GM23338 (cell line): ENCODE data around the gene CEMIP2. TPM values are rescaled to one million over a fixed set of nuclear protein-coding genes. Genes with fewer than 3 reads are reported as not detected.

ENCODE experiments used
- ATAC-seq: fragments of 200-7000 bp; cut with Tn5 transposase; 3 replicates; pipeline ENCODE4 v1.9.1; 2020
- DNase-seq: peaks from one replicate; pipeline ENCODE4 v3.0.0-alpha.2; 2015; ENCODE audit warnings: low spot score
- H2AFZ ChIP-seq: fragments of 200-600 bp; sonication (generic); 2 replicates; pipeline ENCODE4 v1.8.0; 2016; ENCODE audit warnings: antibody characterized with exemption, mild to moderate bottlenecking, moderate library complexity
- H3F3A ChIP-seq: fragments of 200-600 bp; sonication (generic); replicated peaks from 2 replicates; pipeline ENCODE4 v1.8.0; 2017; ENCODE audit warnings: antibody characterized with exemption, mixed run types, low read depth
- H3K27ac ChIP-seq: fragments of 200-600 bp; sonication (generic); 2 replicates; pipeline ENCODE4 v1.6.1; 2016; ENCODE audit warnings: low read depth
- H3K27me3 ChIP-seq: fragments of 200-600 bp; sonication (generic); 2 replicates; pipeline ENCODE4 v1.8.0; 2016; ENCODE audit warnings: mild to moderate bottlenecking, mixed run types, moderate library complexity; ENCODE audit not compliant: insufficient read depth
- H3K36me3 ChIP-seq: fragments of 200-600 bp; sonication (generic); 2 replicates; pipeline ENCODE4 v1.8.0; 2016; ENCODE audit warnings: mild to moderate bottlenecking; ENCODE audit not compliant: insufficient read depth
- H3K4me1 ChIP-seq: fragments of 200-600 bp; sonication (generic); 2 replicates; pipeline ENCODE4 v1.8.0; 2016; ENCODE audit warnings: mild to moderate bottlenecking, moderate library complexity; ENCODE audit not compliant: insufficient read depth
- H3K4me2 ChIP-seq: fragments of 200-600 bp; sonication (generic); 2 replicates; pipeline ENCODE4 v1.7.1; 2017; ENCODE audit warnings: mixed run types
- H3K4me3 ChIP-seq: fragments of 200-600 bp; sonication (generic); 2 replicates; pipeline ENCODE4 v1.6.1; 2016; ENCODE audit warnings: mixed run types
- H3K79me2 ChIP-seq: fragments of 200-600 bp; sonication (generic); replicated peaks from 2 replicates; pipeline ENCODE4 v1.8.0; 2017; ENCODE audit warnings: mild to moderate bottlenecking; ENCODE audit not compliant: insufficient read depth
- H3K9me2 ChIP-seq: fragments of 200-600 bp; sonication (generic); 2 replicates; pipeline ENCODE4 v1.8.0; 2017; ENCODE audit not compliant: insufficient read depth
- H4K20me1 ChIP-seq: fragments of 200-600 bp; sonication (generic); replicated peaks from 2 replicates; pipeline ENCODE4 v1.8.0; 2017; ENCODE audit warnings: mild to moderate bottlenecking; ENCODE audit not compliant: insufficient read depth
- H3K27ac Mint-ChIP-seq: 2 replicates; pipeline ENCODE4 v1.8.0; 2020; ENCODE audit warnings: inconsistent platforms, mild to moderate bottlenecking, moderate library complexity, mixed read lengths
- H3K27me3 Mint-ChIP-seq: 3 replicates; pipeline ENCODE4 v1.8.0; 2022; ENCODE audit warnings: low read depth, mild to moderate bottlenecking, moderate library complexity, mixed read lengths, inconsistent platforms; ENCODE audit not compliant: insufficient read depth, poor library complexity
- H3K36me3 Mint-ChIP-seq: 3 replicates; pipeline ENCODE4 v1.8.0; 2021; ENCODE audit warnings: low read depth, mild to moderate bottlenecking, inconsistent platforms, moderate library complexity, mixed read lengths
- H3K4me1 Mint-ChIP-seq: 3 replicates; pipeline ENCODE4 v1.8.0; 2020; ENCODE audit warnings: mild to moderate bottlenecking, inconsistent platforms, mixed read lengths
- H3K4me3 Mint-ChIP-seq: 3 replicates; pipeline ENCODE4 v1.8.0; 2021; ENCODE audit warnings: moderate library complexity, mild to moderate bottlenecking, inconsistent platforms, mixed read lengths
- H3K9me3 Mint-ChIP-seq: 3 replicates; pipeline ENCODE4 v1.8.0; 2020; ENCODE audit warnings: moderate library complexity, mild to moderate bottlenecking, inconsistent platforms, mixed read lengths
- CREB1 ChIP-seq: fragments of 250-450 bp; sonication (Bioruptor Pico); IDR thresholded peaks from 2 replicates; pipeline ENCODE4 v1.5.0; 2020; ENCODE audit warnings: low read depth, mild to moderate bottlenecking, moderate library complexity
- EZH2 ChIP-seq: fragments of 200-600 bp; sonication (generic); IDR thresholded peaks from one replicate; pipeline ENCODE4 v1.8.0; 2017; ENCODE audit warnings: antibody characterized with exemption, mild to moderate bottlenecking, low read depth; ENCODE audit not compliant: unreplicated experiment
- EZH2phosphoT487 ChIP-seq: fragments of 200-600 bp; sonication (generic); IDR thresholded peaks from one replicate; pipeline ENCODE4 v1.8.1; 2018; ENCODE audit warnings: antibody characterized with exemption; ENCODE audit not compliant: unreplicated experiment
- JUNB ChIP-seq: IDR thresholded peaks from one replicate; pipeline ENCODE4 v1.6.1; 2016; ENCODE audit warnings: antibody characterized with exemption; ENCODE audit not compliant: unreplicated experiment
- NANOG ChIP-seq: IDR thresholded peaks from 2 replicates; pipeline ENCODE4 v1.6.1; 2016; ENCODE audit warnings: antibody characterized with exemption, borderline replicate concordance
- POLR2AphosphoS5 ChIP-seq: IDR thresholded peaks from 2 replicates; pipeline ENCODE4 v1.6.1; 2016; ENCODE audit warnings: antibody characterized with exemption, low read depth
- STAT1 ChIP-seq: IDR thresholded peaks from one replicate; pipeline ENCODE4 v1.6.1; 2016; ENCODE audit warnings: antibody characterized with exemption; ENCODE audit not compliant: unreplicated experiment
- ZNF114 ChIP-seq: fragments of 250-450 bp; sonication (Bioruptor Pico); IDR thresholded peaks from 2 replicates; pipeline ENCODE4 v1.5.0; 2020; ENCODE audit warnings: mild to moderate bottlenecking, moderate library complexity
- ZNF331 ChIP-seq: fragments of 250-450 bp; sonication (Bioruptor Pico); IDR thresholded peaks from 2 replicates; pipeline ENCODE4 v1.5.0; 2020; ENCODE audit warnings: low read depth, mild to moderate bottlenecking, moderate library complexity
- polyA plus RNA-seq: library from polyadenylated mRNA; unstranded; fragments of >200 nt; fragmentation: Nextera tagmentation; extraction: Ambion mirVana; gene quantifications from 2 replicates; pipeline ENCODE4 v1.2.1, GENCODE V29; 2016
- total RNA-seq: library from RNA; depleted of rRNA; stranded (reverse); fragments of >200 nt; shearing (Covaris generic); gene quantifications from 2 replicates; pipeline ENCODE4 v1.2.3, GENCODE V29; 2014
- TF ChIP-seq, protein P1 (sequence below): IDR thresholded peaks from 2 replicates; pipeline ENCODE4 v1.6.1; 2016; ENCODE audit warnings: antibody characterized with exemption
- TF ChIP-seq, protein P2 (sequence below), 2 experiments: fragments of 200-600 bp in 1 of 2; sonication (generic) in 1 of 2; conservative IDR thresholded peaks; 2 replicates each; pipeline versions ENCODE4 v1.5.1 to v1.6.1; 2016 to 2017; ENCODE audit warnings: antibody characterized with exemption in 2 of 2, low read depth in 2 of 2, mild to moderate bottlenecking in 2 of 2, moderate library complexity in 1 of 2
- TF ChIP-seq, protein P3 (sequence below): IDR thresholded peaks from one replicate; pipeline ENCODE4 v1.6.1; 2018; ENCODE audit warnings: antibody characterized with exemption; ENCODE audit not compliant: unreplicated experiment

Gene CEMIP2
- total and polyA plus RNA-seq, 2 experiments from 2014 or later, result 23.0 to 76.7 TPM

DNA sequence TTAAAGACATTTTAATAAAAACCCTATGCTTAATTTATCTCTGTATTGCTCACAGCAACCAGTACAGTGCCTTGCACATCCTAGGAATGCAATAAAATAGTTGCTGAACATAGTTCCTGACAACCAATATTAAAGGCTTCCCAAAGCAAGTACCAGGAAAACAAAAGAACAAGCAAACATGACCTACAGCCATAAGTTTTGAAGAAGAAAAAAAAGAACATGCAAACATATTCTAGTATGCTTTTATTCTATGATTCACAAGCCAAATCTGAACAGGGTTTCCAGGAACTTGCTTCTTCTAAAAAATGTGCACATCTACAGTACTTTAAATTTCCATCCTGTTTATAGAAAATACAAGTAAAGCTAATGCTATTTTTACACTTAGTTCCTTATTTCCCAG lies 4.5 kb downstream of the CEMIP2 start (continued):
- TF ChIP-seq JUNB, result no peak
- no peak for TF ChIP-seq POLR2AphosphoS5
- TF ChIP-seq STAT1, result no peak
- TF ChIP-seq, protein P1, sequence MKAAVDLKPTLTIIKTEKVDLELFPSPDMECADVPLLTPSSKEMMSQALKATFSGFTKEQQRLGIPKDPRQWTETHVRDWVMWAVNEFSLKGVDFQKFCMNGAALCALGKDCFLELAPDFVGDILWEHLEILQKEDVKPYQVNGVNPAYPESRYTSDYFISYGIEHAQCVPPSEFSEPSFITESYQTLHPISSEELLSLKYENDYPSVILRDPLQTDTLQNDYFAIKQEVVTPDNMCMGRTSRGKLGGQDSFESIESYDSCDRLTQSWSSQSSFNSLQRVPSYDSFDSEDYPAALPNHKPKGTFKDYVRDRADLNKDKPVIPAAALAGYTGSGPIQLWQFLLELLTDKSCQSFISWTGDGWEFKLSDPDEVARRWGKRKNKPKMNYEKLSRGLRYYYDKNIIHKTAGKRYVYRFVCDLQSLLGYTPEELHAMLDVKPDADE, result no peak
- no peak for TF ChIP-seq ZNF114
- TF ChIP-seq CREB1 (CRISPR knock-in tag), result no peak
- no peak for TF ChIP-seq EZH2

- peaks cover 10% of the 10 kb centered on the region for H3K27me3 Mint-ChIP-seq
- Histone ChIP-seq H3K79me2 (peaks cover 87% of the 10 kb centered on the region), H3F3A (no peaks in the 10 kb centered on the region), H3K4me1 (peaks cover 83% of the 10 kb centered on the region), H2AFZ (no peak overlapping the region), H3K36me3 (no peaks in the 10 kb centered on the region), H3K9me2 (no peaks in the 10 kb centered on the region), H3K4me3 (no peak overlapping the region), H3K27ac (no peak overlapping the region), H3K27me3 (no peaks in the 10 kb centered on the region), H4K20me1 (peaks cover 29% of the 10 kb centered on the region), H3K4me2 (0 out of 2 replicates have a peak overlapping the region, but pooled peaks have one; percentile 99)
- ATAC-seq (no peak), DNase-seq (no peak)
- no peaks in the 10 kb centered on the region for H3K36me3 Mint-ChIP-seq
- H3K4me1 Mint-ChIP-seq, result peaks cover 73% of the 10 kb centered on the region
- no peak overlapping the region for H3K4me3 Mint-ChIP-seq
- no peak overlapping the region for H3K27ac Mint-ChIP-seq
- no peaks in the 10 kb centered on the region for H3K9me3 Mint-ChIP-seq
- TF ChIP-seq JUNB (no peak), EZH2phosphoT487 (no peak), STAT1 (no peak), EZH2 (no peak), ZNF331 (no peak), NANOG (no peak), CREB1 (CRISPR knock-in tag) (no peak), ZNF114 (no peak)
- TF ChIP-seq, protein P2, sequence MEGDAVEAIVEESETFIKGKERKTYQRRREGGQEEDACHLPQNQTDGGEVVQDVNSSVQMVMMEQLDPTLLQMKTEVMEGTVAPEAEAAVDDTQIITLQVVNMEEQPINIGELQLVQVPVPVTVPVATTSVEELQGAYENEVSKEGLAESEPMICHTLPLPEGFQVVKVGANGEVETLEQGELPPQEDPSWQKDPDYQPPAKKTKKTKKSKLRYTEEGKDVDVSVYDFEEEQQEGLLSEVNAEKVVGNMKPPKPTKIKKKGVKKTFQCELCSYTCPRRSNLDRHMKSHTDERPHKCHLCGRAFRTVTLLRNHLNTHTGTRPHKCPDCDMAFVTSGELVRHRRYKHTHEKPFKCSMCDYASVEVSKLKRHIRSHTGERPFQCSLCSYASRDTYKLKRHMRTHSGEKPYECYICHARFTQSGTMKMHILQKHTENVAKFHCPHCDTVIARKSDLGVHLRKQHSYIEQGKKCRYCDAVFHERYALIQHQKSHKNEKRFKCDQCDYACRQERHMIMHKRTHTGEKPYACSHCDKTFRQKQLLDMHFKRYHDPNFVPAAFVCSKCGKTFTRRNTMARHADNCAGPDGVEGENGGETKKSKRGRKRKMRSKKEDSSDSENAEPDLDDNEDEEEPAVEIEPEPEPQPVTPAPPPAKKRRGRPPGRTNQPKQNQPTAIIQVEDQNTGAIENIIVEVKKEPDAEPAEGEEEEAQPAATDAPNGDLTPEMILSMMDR (conservative IDR thresholded peaks at IDR 0.05; ENCODE audit: low read depth in 2 of 2), result no peak
- TF ChIP-seq, protein P3, sequence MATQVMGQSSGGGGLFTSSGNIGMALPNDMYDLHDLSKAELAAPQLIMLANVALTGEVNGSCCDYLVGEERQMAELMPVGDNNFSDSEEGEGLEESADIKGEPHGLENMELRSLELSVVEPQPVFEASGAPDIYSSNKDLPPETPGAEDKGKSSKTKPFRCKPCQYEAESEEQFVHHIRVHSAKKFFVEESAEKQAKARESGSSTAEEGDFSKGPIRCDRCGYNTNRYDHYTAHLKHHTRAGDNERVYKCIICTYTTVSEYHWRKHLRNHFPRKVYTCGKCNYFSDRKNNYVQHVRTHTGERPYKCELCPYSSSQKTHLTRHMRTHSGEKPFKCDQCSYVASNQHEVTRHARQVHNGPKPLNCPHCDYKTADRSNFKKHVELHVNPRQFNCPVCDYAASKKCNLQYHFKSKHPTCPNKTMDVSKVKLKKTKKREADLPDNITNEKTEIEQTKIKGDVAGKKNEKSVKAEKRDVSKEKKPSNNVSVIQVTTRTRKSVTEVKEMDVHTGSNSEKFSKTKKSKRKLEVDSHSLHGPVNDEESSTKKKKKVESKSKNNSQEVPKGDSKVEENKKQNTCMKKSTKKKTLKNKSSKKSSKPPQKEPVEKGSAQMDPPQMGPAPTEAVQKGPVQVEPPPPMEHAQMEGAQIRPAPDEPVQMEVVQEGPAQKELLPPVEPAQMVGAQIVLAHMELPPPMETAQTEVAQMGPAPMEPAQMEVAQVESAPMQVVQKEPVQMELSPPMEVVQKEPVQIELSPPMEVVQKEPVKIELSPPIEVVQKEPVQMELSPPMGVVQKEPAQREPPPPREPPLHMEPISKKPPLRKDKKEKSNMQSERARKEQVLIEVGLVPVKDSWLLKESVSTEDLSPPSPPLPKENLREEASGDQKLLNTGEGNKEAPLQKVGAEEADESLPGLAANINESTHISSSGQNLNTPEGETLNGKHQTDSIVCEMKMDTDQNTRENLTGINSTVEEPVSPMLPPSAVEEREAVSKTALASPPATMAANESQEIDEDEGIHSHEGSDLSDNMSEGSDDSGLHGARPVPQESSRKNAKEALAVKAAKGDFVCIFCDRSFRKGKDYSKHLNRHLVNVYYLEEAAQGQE, result no peak
- TF ChIP-seq, protein P1, result no peak
Measured at GRCh38 chr9:71762900-71763653, 5.2 kb downstream of the CEMIP2 start.
